K562 (cell line): ENCODE data around the gene FOXA3.

Experiments
- ARNT ChIP-seq, 2 experiments: fragments of 450-650 bp; IDR thresholded peaks; 2 replicates each; pipeline ENCODE4 v1.6.1; 2016; ENCODE audit warnings: mild to moderate bottlenecking in 1 of 2
- CBFB ChIP-seq: sonication (generic); formaldehyde crosslinking; IDR thresholded peaks from 2 replicates; pipeline ENCODE4 v1.4.0; 2020; ENCODE audit warnings: mild to moderate bottlenecking, missing genetic modification reagents
- CBX2 ChIP-seq: fragments of 200-600 bp; sonication (generic); IDR thresholded peaks from one replicate; pipeline ENCODE4 v1.6.1; 2012; ENCODE audit warnings: mild to moderate bottlenecking, low read length, inconsistent platforms; ENCODE audit not compliant: insufficient read depth, poor library complexity, severe bottlenecking
- MAFF ChIP-seq: IDR thresholded peaks from 2 replicates; pipeline ENCODE4 v1.6.1; 2012; ENCODE audit warnings: low read length, improper control_type of control experiment
- MED1 ChIP-seq: sonication (generic); formaldehyde crosslinking; IDR thresholded peaks from 2 replicates; pipeline ENCODE4 v1.8.1; 2023; ENCODE audit warnings: missing genetic modification reagents, borderline replicate concordance
- POLR2AphosphoS5 ChIP-seq: IDR thresholded peaks from 2 replicates; pipeline ENCODE4 v1.6.1; 2011; ENCODE audit warnings: mild to moderate bottlenecking, low read depth, low read length, moderate library complexity; ENCODE audit not compliant: control insufficient read depth, insufficient read depth
- TOE1 ChIP-seq, 2 experiments: fragments of 450-650 bp in 1 of 2; sonication (generic) in 1 of 2; formaldehyde crosslinking in 1 of 2; IDR thresholded peaks; 2 replicates each; pipeline versions ENCODE4 v1.7.1 to v1.8.0; 2016 to 2022; ENCODE audit warnings: borderline replicate concordance in 2 of 2, mild to moderate bottlenecking in 2 of 2, antibody characterized with exemption in 1 of 2, inconsistent platforms in 1 of 2, low read depth in 1 of 2, missing genetic modification reagents in 1 of 2, moderate library complexity in 1 of 2

- TF ChIP-seq MAFF (no peak), CBFB (no peak), TOE1 (IDR thresholded peaks at IDR 0.05; ENCODE audit: borderline replicate concordance) (no peak), TOE1 (CRISPR knock-in tag; IDR thresholded peaks at IDR 0.05; ENCODE audit: borderline replicate concordance, low read depth) (no peak), POLR2AphosphoS5 (no peak), CBX2 (no peak), ARNT (IDR thresholded peaks at IDR 0.05) (no peak), MED1 (CRISPR knock-in tag) (no peak)
Observed at GRCh38 chr19:45821103-45821521, 43.0 kb upstream of the FOXA3 start.
